AML-193 (cell line): ENCODE measurements around the gene REEP5.
"Not testable (repeated sequence)": the region's sequence is repeated elsewhere in the genome, so short reads cannot be mapped to it uniquely, and the experiment has no call there.

Experiments used
- DNase-seq, 2 experiments: peaks; one replicate each; lab custom pipeline; 2025; lab: John Stamatoyannopoulos, UW

The REEP5 gene

GRCh38 chr5:112886975-112887374 lies 35.1 kb downstream of the REEP5 start:
- no peak for DNase-seq

- no peak for DNase-seq
Observed at GRCh38 chr5:112885001-112885400, 37.0 kb downstream of the REEP5 start.

- no peak for DNase-seq
Observed at GRCh38 chr5:112883192-112883591, 38.8 kb downstream of the REEP5 start.

DNA sequence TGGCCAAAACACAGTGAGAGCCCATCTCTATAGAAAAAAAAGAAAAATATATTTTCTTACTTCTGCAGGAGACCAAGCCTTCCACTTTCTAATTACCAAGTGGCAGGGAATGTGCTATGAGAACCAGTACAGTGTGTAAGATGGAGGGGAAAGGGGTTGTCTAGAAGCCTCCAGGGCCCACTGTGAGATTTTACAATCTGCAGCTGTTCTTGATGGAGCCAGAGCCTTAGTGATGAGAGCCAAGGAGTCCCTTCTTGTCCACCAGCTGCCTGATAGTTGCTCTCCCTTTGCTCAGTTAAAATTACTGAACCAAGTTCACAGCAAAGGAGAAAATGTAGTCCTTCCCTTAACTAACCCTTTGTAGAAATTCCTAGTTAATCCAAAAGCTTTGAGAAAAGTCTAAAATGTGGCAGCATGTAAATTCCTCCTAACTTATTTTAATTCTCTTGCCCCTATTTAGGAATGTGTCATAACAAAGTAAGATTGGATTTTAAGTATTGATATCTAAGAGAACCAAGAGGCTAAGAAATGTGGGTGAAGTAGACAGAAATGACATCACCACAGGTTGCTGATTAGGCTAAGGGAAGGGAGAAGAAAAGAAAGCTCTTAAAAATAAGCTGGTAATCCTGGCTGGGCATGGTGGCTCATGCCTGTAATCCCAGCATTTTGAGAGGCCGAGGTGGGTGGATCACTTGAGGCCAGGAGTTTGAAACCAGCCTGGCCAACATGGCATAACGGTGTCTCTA lies 41.6 kb downstream of the REEP5 start:
- no peak for DNase-seq

DNA sequence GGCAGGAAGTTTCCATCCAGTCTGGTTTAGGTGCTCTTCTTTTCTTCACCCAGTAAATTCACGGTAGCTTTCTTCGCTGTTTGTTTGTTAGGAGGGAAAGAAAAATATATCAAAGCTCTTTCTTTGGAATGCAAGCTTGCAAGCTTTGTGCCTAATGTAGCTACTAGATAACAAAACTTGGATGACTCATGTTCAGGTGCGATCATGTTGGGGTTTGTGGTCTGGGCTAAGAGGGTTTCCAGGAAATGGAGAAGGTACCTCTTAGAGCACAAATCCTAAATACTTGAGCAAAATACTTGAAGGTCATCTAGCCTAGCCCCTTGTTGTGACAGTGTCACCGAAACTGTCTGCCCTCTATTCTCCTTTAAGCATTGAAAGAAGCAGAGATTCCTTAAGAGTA lies 43.3 kb downstream of the REEP5 start:
- no peak for DNase-seq

DNA sequence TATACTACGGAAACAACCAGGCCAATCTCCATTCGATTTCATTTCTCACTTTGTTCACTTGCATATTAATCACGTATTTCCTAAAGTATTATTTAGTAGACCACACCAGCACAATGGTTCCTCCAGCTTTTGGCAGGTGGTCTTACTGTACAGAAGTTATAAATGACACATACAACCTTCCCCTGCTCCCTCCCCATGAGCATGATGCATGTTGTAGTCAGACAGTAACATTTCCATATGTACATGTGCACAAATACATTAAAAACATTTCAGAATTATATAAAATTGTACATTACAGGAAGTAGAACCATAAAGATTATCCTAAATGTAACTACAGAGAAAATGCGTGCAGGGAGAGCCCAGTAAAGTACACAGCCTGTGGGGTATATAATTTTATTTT lies 43.9 kb downstream of the REEP5 start:
- DNase-seq = no peak

- no peak for DNase-seq
Observed at GRCh38 chr5:112876362-112876761, 45.7 kb downstream of the REEP5 start.

GRCh38 chr5:112870966-112871365 lies 51.1 kb downstream of the REEP5 start:
- peak; percentile 42 to 45 for DNase-seq

- DNase-seq = no peak
Observed at GRCh38 chr5:112869948-112870347, 52.1 kb downstream of the REEP5 start.

DNA sequence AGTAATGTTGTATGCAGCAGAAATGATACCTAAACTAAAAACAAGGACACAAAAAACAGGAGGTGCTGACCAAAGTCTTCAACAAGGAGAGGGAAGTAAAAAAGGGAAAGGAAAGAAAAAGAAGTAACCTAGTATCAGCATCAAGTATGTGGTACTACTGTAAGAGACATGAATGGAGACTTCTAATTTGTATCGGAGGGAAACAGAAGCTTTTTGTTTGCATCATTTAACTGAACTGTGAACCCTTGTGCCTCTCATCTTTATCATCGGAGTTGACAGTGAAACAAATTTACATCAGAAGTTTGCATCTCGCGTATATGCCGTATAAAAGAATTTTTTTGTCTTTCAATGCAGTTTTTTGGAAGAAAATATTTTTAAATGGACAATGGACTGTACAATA lies 54.6 kb downstream of the REEP5 start:
- no peak for DNase-seq

GRCh38 chr5:112866739-112867138 lies 55.3 kb downstream of the REEP5 start:
- DNase-seq = peak in 1 of 2 experiments; percentile 4

DNA sequence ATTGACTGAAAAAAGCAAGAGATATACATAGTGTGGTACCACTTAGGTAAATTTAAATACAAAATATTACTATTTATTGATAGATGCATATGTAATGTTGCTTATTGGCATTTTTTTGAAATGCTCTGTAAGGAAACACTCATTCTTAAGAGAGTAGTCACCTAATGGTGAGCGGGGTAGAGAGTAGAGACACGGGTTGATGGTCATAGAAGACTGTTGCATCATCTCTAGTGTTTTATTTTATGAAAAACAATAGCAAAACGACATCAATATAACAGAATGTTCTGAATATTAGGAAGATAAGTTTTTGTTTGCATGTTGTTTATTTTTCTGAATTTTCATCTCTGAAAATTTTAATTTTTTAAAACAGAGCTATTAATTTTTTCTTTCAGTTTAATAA lies 56.9 kb downstream of the REEP5 start:
- DNase-seq = no peak

DNA sequence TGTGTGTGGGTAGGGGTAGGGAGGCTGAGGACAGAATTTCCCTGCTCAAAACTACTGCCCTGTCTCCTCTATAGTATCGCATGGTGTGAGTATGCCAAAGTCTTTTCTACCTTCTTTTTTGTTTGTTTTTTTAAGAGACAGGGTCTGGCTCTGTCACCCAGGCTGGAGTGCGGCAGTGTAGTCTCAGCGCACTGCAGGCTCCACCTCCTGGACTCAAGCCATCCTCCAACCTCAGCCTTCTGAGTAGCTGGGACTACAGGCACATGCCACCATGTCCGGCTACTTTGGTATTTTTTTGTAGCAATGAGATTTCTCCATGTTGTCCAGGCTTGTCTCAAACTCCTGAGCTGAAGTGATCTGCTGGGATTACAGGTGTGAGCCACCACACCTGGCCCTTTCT lies 58.5 kb downstream of the REEP5 start:
- no peak for DNase-seq

DNA sequence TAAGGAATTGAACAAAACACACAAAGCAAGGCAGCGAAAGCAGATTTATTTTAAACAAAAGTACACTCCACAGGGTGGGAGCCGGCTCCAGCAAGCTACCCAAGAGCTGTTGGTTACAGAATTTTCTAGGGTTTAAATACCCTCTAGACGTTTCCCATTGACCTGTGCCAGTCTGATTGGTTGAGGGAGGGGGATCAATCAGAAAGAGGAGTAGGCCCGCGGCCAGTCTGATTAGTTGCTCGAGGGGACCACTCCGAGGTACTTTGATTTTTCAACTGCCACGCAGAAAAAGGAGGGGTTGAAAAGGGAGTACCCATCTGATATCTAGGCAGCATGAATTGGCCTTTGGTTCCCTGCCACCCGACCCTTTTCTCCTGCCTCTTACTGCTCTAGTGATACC lies 59.9 kb downstream of the REEP5 start:
- no peak for DNase-seq

DNA sequence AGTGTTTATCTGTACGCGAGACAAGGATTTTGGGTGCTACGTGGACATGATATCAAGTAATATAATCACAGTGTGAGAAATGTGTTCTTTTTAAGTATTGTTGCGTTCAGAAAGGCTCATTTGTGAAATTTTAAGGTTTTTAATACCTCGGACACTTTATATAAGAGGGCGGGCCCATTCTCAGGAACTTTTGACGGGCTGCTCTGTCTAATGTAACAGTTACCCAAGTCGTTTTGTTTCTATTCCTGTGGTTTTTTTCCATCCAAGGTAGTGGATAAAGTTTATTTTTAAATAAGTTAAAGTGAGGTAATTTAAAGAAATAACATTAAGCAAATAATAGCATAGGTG lies 60.4 kb downstream of the REEP5 start:
- no peak for DNase-seq

GRCh38 chr5:112860929-112861637 lies 60.9 kb downstream of the REEP5 start, which contains the start of gene SRP19:
SRP19 (plus strand) TSS chr5:112861287; CDS start chr5:112861377, 90 bp downstream.
- DNase-seq = peak; percentile 92 to 94

DNA sequence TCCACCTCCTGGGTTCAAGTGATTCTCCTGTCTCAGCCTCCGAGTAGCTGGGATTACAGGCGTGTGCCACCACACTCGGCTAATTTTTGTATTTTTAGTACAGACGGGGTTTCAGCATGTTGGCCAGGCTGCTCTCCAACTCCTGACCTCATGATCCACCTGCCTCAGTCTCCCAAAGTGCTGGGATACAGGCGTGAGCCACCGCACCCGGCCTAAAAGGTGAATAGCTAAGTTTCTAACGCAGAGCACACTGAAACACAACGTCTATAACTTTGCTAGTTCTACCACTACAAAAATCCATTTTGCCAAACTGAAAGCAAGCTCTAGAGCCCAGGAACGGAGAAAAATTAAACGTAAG lies 61.5 kb downstream of the REEP5 start:
- DNase-seq = not testable (repeated sequence)

- DNase-seq = no peak
Observed at GRCh38 chr5:112857866-112858265, 64.2 kb downstream of the REEP5 start.

DNA sequence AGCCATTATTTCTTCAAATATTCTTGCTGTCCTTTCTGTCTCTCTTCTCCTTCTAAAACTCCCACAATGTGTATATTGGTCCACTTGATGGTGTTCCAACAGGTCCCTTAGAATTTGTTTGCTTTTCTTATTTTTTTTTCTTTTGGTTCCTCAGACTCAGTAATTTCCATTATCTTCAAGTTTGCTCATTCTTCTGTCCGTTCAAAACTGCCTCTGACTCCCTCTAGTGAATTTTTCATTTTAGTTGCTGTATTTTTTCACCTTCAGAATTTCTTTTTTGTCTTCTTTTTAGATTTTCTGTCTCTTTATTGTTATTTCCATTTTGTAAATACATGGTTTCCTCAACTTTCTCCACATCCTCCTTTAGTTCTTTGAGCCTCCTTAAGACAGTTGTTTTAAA lies 67.4 kb downstream of the REEP5 start:
- no peak for DNase-seq

DNA sequence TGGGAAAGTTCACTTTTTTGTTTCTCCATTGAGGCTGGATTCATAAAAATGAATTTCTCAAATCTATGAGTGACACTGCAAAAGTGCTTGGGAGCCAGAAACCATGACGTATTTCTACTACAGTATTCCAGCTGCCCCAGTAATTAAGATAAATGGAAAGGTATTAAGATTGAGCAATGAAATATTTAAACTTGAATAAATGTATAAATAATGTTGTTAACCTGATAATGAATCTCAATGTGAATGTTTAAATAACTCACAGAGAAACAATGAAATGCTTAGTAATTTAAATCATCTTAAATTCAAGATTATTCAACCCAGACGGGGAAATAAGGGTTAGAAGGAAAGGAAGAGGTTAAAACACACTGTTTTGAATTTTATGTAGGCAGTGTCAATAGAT lies 72.1 kb downstream of the REEP5 start:
- no peak for DNase-seq

DNA sequence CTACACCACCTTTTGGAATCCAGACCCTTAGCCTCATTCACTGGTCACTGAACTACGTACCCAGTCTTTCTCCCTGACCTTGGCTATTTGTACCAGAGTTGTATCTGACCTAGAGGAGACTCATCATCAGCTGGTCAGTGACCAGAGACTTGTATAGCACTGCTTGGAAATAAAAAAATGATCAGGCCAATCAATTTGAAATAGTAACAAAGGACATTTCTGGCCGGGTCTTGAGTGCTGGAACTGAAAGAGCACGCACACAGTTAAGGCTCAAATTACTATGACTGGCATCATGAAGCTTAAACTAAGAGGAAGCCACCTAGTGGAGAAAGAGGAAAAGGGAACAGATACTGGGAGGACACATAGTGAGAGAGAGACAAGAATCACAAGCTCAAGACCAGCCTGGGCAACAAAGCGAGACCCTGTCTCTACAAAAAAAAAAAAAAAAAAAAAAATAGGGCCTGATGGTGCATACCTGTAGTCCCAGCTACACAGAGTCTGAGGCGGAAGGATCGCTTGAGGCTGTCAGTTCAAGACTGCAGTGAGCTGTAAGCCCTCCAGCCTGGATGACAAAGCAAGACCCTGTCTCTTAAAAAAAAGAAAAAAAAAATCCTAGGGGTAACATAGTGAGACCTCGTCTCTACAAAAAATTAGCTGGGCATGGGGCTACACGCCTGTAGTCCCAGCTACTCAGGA lies 73.8 kb downstream of the REEP5 start:
- DNase-seq = peak; percentile 69 to 79

- no peak for DNase-seq
Observed at GRCh38 chr5:112847306-112847705, 74.7 kb downstream of the REEP5 start.

DNA sequence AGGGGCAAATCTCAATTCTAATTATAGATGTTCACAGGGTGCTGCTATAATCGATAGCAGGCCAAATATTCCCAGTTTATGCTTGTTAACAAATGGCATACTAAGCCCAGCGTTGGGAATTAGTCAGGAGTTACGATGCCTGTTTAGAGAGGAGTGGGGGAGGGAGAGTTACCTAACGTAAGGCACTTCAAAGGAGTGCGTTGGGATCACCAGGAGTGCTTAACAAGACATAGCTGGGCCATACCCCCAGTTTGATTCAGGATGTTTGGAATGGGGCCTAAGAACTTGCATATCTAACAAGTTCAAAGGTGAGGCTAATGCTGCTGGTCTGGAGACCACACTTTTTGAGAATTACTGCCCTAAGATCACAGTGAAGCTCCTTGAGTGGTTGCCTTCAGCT lies 75.5 kb downstream of the REEP5 start:
- no peak for DNase-seq
